HEK293T (cell line): Measurements from ENCODE around the gene FKBP7.

ENCODE experiments used
- ARNT ChIP-seq: fragments of 450-650 bp; IDR thresholded peaks from 2 replicates; pipeline ENCODE4 v1.6.1; 2017; ENCODE audit warnings: mild to moderate bottlenecking
- BHLHE40 ChIP-seq: fragments of 450-650 bp; IDR thresholded peaks from 2 replicates; pipeline ENCODE4 v1.6.1; 2016; ENCODE audit warnings: mild to moderate bottlenecking, moderate library complexity, borderline replicate concordance
- CTBP1 ChIP-seq: fragments of 450-650 bp; IDR thresholded peaks from 2 replicates; pipeline ENCODE4 v1.6.1; 2016; ENCODE audit warnings: borderline replicate concordance
- FOXA1 ChIP-seq: fragments of 450-650 bp; IDR thresholded peaks from 2 replicates; pipeline ENCODE4 v1.6.1; 2016; ENCODE audit warnings: mild to moderate bottlenecking
- FOXK2 ChIP-seq: fragments of 450-650 bp; IDR thresholded peaks from 2 replicates; pipeline ENCODE4 v1.6.1; 2016; ENCODE audit warnings: mild to moderate bottlenecking
- FOXM1 ChIP-seq: fragments of 450-650 bp; IDR thresholded peaks from 2 replicates; pipeline ENCODE4 v1.6.1; 2017; ENCODE audit warnings: mild to moderate bottlenecking, borderline replicate concordance
- NFRKB ChIP-seq: fragments of 450-650 bp; IDR thresholded peaks from 2 replicates; pipeline ENCODE4 v1.6.1; 2016; ENCODE audit warnings: mild to moderate bottlenecking, moderate library complexity
- PKNOX1 ChIP-seq: fragments of 450-650 bp; IDR thresholded peaks from 2 replicates; pipeline ENCODE4 v1.6.1; 2016
- SP1 ChIP-seq: fragments of 450-650 bp; IDR thresholded peaks from 2 replicates; pipeline ENCODE4 v1.6.1; 2017
- SUZ12 ChIP-seq: fragments of 450-650 bp; IDR thresholded peaks from 2 replicates; pipeline ENCODE4 v1.6.1; 2016; ENCODE audit warnings: mild to moderate bottlenecking
- ZNF384 ChIP-seq: fragments of 450-650 bp; IDR thresholded peaks from 2 replicates; pipeline ENCODE4 v1.6.1; 2016

DNA sequence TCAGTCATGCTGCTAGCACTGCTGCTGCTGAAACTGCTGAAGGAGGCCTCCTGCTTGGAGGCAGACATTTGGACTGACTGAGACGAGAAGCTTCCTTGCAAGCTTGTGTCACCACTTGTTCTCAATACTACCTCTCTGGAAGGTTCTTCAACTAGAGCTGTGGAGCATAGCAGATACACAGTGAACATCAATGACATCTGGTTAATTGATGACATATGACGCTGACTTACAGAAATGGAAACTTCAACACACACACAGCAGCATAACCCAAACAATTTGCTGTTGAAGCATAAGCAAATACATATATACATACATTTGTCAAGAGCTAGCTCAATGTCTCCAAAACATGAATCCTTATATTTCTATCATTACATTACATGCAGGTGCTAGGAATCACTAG is 49.2 kb upstream of the FKBP7 start:
- TF ChIP-seq FOXM1, result no peak
- TF ChIP-seq CTBP1, result no peak
- TF ChIP-seq SUZ12, result no peak
- TF ChIP-seq ARNT, result no peak
- TF ChIP-seq FOXK2, result no peak
- TF ChIP-seq FOXA1, result no peak
- TF ChIP-seq ZNF384, result no peak
- TF ChIP-seq NFRKB, result no peak
- TF ChIP-seq SP1, result no peak
- TF ChIP-seq BHLHE40, result no peak
- TF ChIP-seq PKNOX1, result no peak
